ENCODE measurements around the gene WDR72.

The WDR72 gene

GRCh38 chr15:53618461-53618860 lies 141.0 kb downstream of the WDR72 start:
- DNase-seq (ENCODE audit: low read depth) = no peak
- H3K4me3 ChIP-seq (replicated peaks; ENCODE audit: low read depth, low read length) = no peak overlapping the region
- no peak for TF ChIP-seq CTCF (IDR thresholded peaks at IDR 0.05; ENCODE audit: low read length, missing control alignments)

GRCh38 chr15:53611145-53611920 lies 148.1 kb downstream of the WDR72 start:
- TF ChIP-seq CTCF (IDR thresholded peaks at IDR 0.05; ENCODE audit: low read length, missing control alignments) = no peak
- no peak overlapping the region for H3K4me3 ChIP-seq (replicated peaks; ENCODE audit: low read depth, low read length)
- DNase-seq (ENCODE audit: low read depth) = peak; percentile 4

- TF ChIP-seq CTCF (IDR thresholded peaks at IDR 0.05; ENCODE audit: low read length, missing control alignments) = no peak
- no peak overlapping the region for H3K4me3 ChIP-seq (replicated peaks; ENCODE audit: low read depth, low read length)
- DNase-seq (ENCODE audit: low read depth) = no peak
These were observed 168.4 kb downstream of the WDR72 start for GRCh38 chr15:53591041-53591440.

- no peak for TF ChIP-seq CTCF (IDR thresholded peaks at IDR 0.05; ENCODE audit: low read length, missing control alignments)
- no peak overlapping the region for H3K4me3 ChIP-seq (replicated peaks; ENCODE audit: low read depth, low read length)
- DNase-seq (ENCODE audit: low read depth) = no peak
These were observed 169.1 kb downstream of the WDR72 start for GRCh38 chr15:53590380-53590779.

GRCh38 chr15:53589520-53590057 lies 169.9 kb downstream of the WDR72 start:
- TF ChIP-seq CTCF (IDR thresholded peaks at IDR 0.05; ENCODE audit: low read length, missing control alignments) = no peak
- DNase-seq (ENCODE audit: low read depth) = no peak

GRCh38 chr15:53588773-53589172 lies 170.7 kb downstream of the WDR72 start:
- no peak overlapping the region for H3K4me3 ChIP-seq (replicated peaks; ENCODE audit: low read depth, low read length)
- TF ChIP-seq CTCF (IDR thresholded peaks at IDR 0.05; ENCODE audit: low read length, missing control alignments) = no peak
- DNase-seq (ENCODE audit: low read depth) = peak; percentile 18

More at GRCh38 chr15:53589520-53590057, 169.9 kb downstream of the WDR72 start:
- no peak overlapping the region for H3K4me3 ChIP-seq (replicated peaks; ENCODE audit: low read depth, low read length)

GRCh38 chr15:53586799-53587198 lies 172.7 kb downstream of the WDR72 start:
- no peak for TF ChIP-seq CTCF (IDR thresholded peaks at IDR 0.05; ENCODE audit: low read length, missing control alignments)
- DNase-seq (ENCODE audit: low read depth) = peak; percentile 3
- H3K4me3 ChIP-seq (replicated peaks; ENCODE audit: low read depth, low read length) = no peak overlapping the region

Measured in fibroblast of pulmonary artery (primary cell).